HCT116 (cell line): Measurements from ENCODE around the gene FRAS1.

Experiments
- CTCF ChIP-seq, 3 experiments: fragments of 200-600 bp in 1 of 3; sonication (generic) in 1 of 3; IDR thresholded peaks in 2 of 3; conservative IDR thresholded peaks in 1 of 3; 2 replicates each; pipeline ENCODE4 v1.5.1; 2012 to 2017; ENCODE audit warnings: low read depth in 2 of 3, low read length in 2 of 3, antibody characterized with exemption in 1 of 3, borderline replicate concordance in 1 of 3, control low read depth in 1 of 3, mild to moderate bottlenecking in 1 of 3, mixed read lengths in 1 of 3, mixed run types in 1 of 3, moderate library complexity in 1 of 3; ENCODE audit not compliant: insufficient read depth in 1 of 3
- POLR2A ChIP-seq: IDR thresholded peaks from 2 replicates; pipeline ENCODE4 v1.7.0; 2011; ENCODE audit warnings: borderline replicate concordance; ENCODE audit not compliant: insufficient read depth, insufficient read length; ENCODE audit errors: extremely low read depth

- TF ChIP-seq CTCF (IDR thresholded peaks at IDR 0.05 in 2 of 3, conservative IDR thresholded peaks at IDR 0.05 in 1 of 3; ENCODE audit: borderline replicate concordance in 1 of 3, insufficient read depth in 1 of 3, low read depth in 2 of 3, low read length in 2 of 3) (no peak), POLR2A (no peak)
Observed at GRCh38 chr4:78464265-78464664, 407.1 kb downstream of the FRAS1 start.
